IMR-90 (cell line): ENCODE results near the gene TRAPPC10. TPM values are rescaled to one million over a fixed set of nuclear protein-coding genes. Genes with fewer than 3 reads are reported as not detected.

Experiments
- ATAC-seq: fragments of 200-7000 bp; cut with Tn5 transposase; 2 replicates; pipeline ENCODE4 v1.9.1; 2020; ENCODE audit warnings: low read depth, mild to moderate bottlenecking, moderate library complexity
- BruUV-seq: library from RNA; stranded (reverse); fragments of 400-500 nt; replicated peaks from 2 replicates; lab custom pipeline; 2021; lab: Mats Ljungman, UMichigan
- CTCF ChIA-PET: fragments of 300-600 bp; formaldehyde crosslinking; extraction: SDS; loops from one replicate; lab custom pipeline; 2021; ENCODE audit warnings: antibody characterized with exemption; lab: Yijun Ruan, JAX
- POLR2A ChIA-PET: fragments of 300-600 bp; sonication (Branson Sonifier 250); formaldehyde crosslinking; loops from one replicate; lab custom pipeline; 2022; ENCODE audit warnings: antibody characterized with exemption; ENCODE audit not compliant: unreplicated experiment; lab: Charles Lee
- DNase-seq: peaks from one replicate; pipeline ENCODE4 v3.0.0; 2013
- H2AFZ ChIP-seq: replicated peaks from 2 replicates; pipeline ENCODE3; 2013; ENCODE audit warnings: low read length, mild to moderate bottlenecking; ENCODE audit not compliant: poor library complexity
- H2AK5ac ChIP-seq: 2 replicates; pipeline ENCODE4 v1.6.1; 2013; ENCODE audit warnings: low read depth, low read length, inconsistent platforms
- H2AK9ac ChIP-seq: replicated peaks from 2 replicates; pipeline ENCODE3; 2013; ENCODE audit warnings: mild to moderate bottlenecking, low read depth, low read length, moderate library complexity; ENCODE audit not compliant: poor library complexity
- H2BK120ac ChIP-seq: 2 replicates; pipeline ENCODE4 v1.6.1; 2013; ENCODE audit warnings: low read depth, low read length, inconsistent platforms
- H2BK15ac ChIP-seq: 3 replicates; pipeline ENCODE4 v1.6.1; 2013; ENCODE audit warnings: low read depth, low read length, inconsistent platforms
- H2BK20ac ChIP-seq: 2 replicates; pipeline ENCODE4 v1.6.1; 2013; ENCODE audit warnings: low read depth, mild to moderate bottlenecking, inconsistent platforms, low read length, moderate library complexity
- H2BK5ac ChIP-seq: 2 replicates; pipeline ENCODE4 v1.6.1; 2013; ENCODE audit warnings: mild to moderate bottlenecking, low read depth, low read length, inconsistent platforms; ENCODE audit not compliant: poor library complexity, severe bottlenecking
- H3K14ac ChIP-seq: replicated peaks from 2 replicates; pipeline ENCODE4 v1.6.1; 2013; ENCODE audit warnings: low read depth, low read length, inconsistent platforms
- H3K18ac ChIP-seq: 2 replicates; pipeline ENCODE4 v1.6.1; 2013; ENCODE audit warnings: low read depth, low read length, control low read depth
- H3K23ac ChIP-seq: 2 replicates; pipeline ENCODE4 v1.6.1; 2013; ENCODE audit warnings: low read depth, low read length, inconsistent platforms
- H3K27ac ChIP-seq: 2 replicates; pipeline ENCODE4 v1.5.1; 2013; ENCODE audit warnings: mild to moderate bottlenecking, control low read depth, low read length; ENCODE audit not compliant: insufficient read depth
- H3K27me3 ChIP-seq: 2 replicates; pipeline ENCODE4 v1.6.1; 2013; ENCODE audit warnings: low read length; ENCODE audit not compliant: control insufficient read depth, insufficient read depth
- H3K36me3 ChIP-seq: 2 replicates; pipeline ENCODE4 v1.6.1; 2013; ENCODE audit warnings: low read length, mixed read lengths; ENCODE audit not compliant: control insufficient read depth, insufficient read depth
- H3K4ac ChIP-seq: 2 replicates; pipeline ENCODE4 v1.6.1; 2013; ENCODE audit warnings: low read depth, low read length, inconsistent platforms
- H3K4me1 ChIP-seq: 2 replicates; pipeline ENCODE4 v1.6.1; 2013; ENCODE audit warnings: low read length, mixed read lengths; ENCODE audit not compliant: control insufficient read depth, insufficient read depth
- H3K4me2 ChIP-seq: 2 replicates; pipeline ENCODE4 v1.6.1; 2013; ENCODE audit warnings: low read depth, mild to moderate bottlenecking, control low read depth, low read length, moderate library complexity
- H3K4me3 ChIP-seq: 2 replicates; pipeline ENCODE4 v1.5.1; 2013; ENCODE audit warnings: low read depth, mild to moderate bottlenecking, control low read depth, low read length, moderate library complexity; ENCODE audit not compliant: insufficient read depth
- H3K56ac ChIP-seq: 2 replicates; pipeline ENCODE4 v1.6.1; 2013; ENCODE audit warnings: low read length, inconsistent platforms; ENCODE audit not compliant: insufficient read depth; ENCODE audit errors: extremely low read depth
- H3K79me1 ChIP-seq, 2 experiments: 2 replicates each; pipeline ENCODE4 v1.6.1; 2013; ENCODE audit warnings: low read length in 2 of 2, inconsistent platforms in 1 of 2, low read depth in 1 of 2
- H3K9ac ChIP-seq: 2 replicates; pipeline ENCODE4 v1.6.1; 2013; ENCODE audit warnings: low read depth, low read length, control low read depth
- H3K9me1 ChIP-seq: 2 replicates; pipeline ENCODE4 v1.6.1; 2013; ENCODE audit warnings: low read length, inconsistent platforms; ENCODE audit not compliant: insufficient read depth
- H3K9me3 ChIP-seq: 2 replicates; pipeline ENCODE4 v1.6.1; 2013; ENCODE audit warnings: low read length; ENCODE audit not compliant: control insufficient read depth, insufficient read depth
- H4K20me1 ChIP-seq: 2 replicates; pipeline ENCODE4 v1.6.1; 2013; ENCODE audit warnings: low read length, inconsistent platforms; ENCODE audit not compliant: insufficient read depth
- H4K5ac ChIP-seq: 2 replicates; pipeline ENCODE4 v1.6.1; 2013; ENCODE audit warnings: mild to moderate bottlenecking, low read depth, low read length, control low read depth
- H4K8ac ChIP-seq, 2 experiments: 2 replicates each; pipeline ENCODE4 v1.6.1; 2013; ENCODE audit warnings: low read depth in 2 of 2, low read length in 2 of 2, control low read depth in 1 of 2, inconsistent platforms in 1 of 2
- H4K91ac ChIP-seq: 2 replicates; pipeline ENCODE4 v1.6.1; 2013; ENCODE audit warnings: low read depth, low read length, inconsistent platforms; ENCODE audit not compliant: insufficient read depth
- CEBPB ChIP-seq: IDR thresholded peaks from 2 replicates; pipeline ENCODE4 v1.6.1; 2012; ENCODE audit warnings: low read depth, low read length, improper control_type of control experiment
- CHD1 ChIP-seq: IDR thresholded peaks from 2 replicates; pipeline ENCODE4 v1.6.1; 2012; ENCODE audit warnings: low read depth, low read length, improper control_type of control experiment
- FOS ChIP-seq: fragments of 150-350 bp; IDR thresholded peaks from 2 replicates; pipeline ENCODE4 v1.6.1; 2016; ENCODE audit warnings: low read depth, low read length
- MAZ ChIP-seq: IDR thresholded peaks from 2 replicates; pipeline ENCODE4 v1.6.1; 2012; ENCODE audit warnings: low read depth, mild to moderate bottlenecking, low read length, improper control_type of control experiment, moderate library complexity, borderline replicate concordance
- MXI1 ChIP-seq: IDR thresholded peaks from 2 replicates; pipeline ENCODE4 v1.6.1; 2012; ENCODE audit warnings: low read depth, mild to moderate bottlenecking, low read length, moderate library complexity, borderline replicate concordance
- NFE2L2 ChIP-seq: fragments of 150-350 bp; IDR thresholded peaks from 2 replicates; pipeline ENCODE4 v1.6.1; 2016; ENCODE audit warnings: low read depth, mild to moderate bottlenecking, low read length
- POLR2A ChIP-seq: IDR thresholded peaks from 2 replicates; pipeline ENCODE4 v1.6.1; 2012; ENCODE audit warnings: mild to moderate bottlenecking, low read depth, low read length
- RAD21 ChIP-seq: IDR thresholded peaks from 2 replicates; pipeline ENCODE4 v1.6.1; 2012; ENCODE audit warnings: low read length, improper control_type of control experiment
- RFX5 ChIP-seq: IDR thresholded peaks from 2 replicates; pipeline ENCODE4 v1.8.0; 2012; ENCODE audit warnings: low read depth, mild to moderate bottlenecking, low read length, moderate library complexity
- WGBS, 2 experiments: methylation state at CpG; one replicate each; pipeline versions ENCODE4 v1.1.5 to v1.1.7; 2013; ENCODE audit warnings: missing lambda C conversion rate in 2 of 2; ENCODE audit not compliant: insufficient read length in 1 of 2; ENCODE audit errors: extremely low coverage in 2 of 2; 5-methylcytosine and 5-hydroxymethylcytosine counted together
- dilution Hi-C: fragments of 300-500 bp; cut with HindIII; formaldehyde crosslinking; loops from one replicate; pipeline ENCODE4 v1.14.3; 2018; ENCODE audit warnings: low sequenced_read_pairs; ENCODE audit not compliant: unreplicated experiment
- in situ Hi-C: fragments of 300-500 bp; cut with MboI; formaldehyde crosslinking; loops from 3 replicates; pipeline ENCODE4 v1.14.3; 2019; ENCODE audit warnings: low sequenced_read_pairs, inconsistent platforms, mixed read lengths
- intact Hi-C: fragments of 100-400 bp; cut with micrococcal nuclease; formaldehyde crosslinking; loops from 2 replicates; pipeline ENCODE4 v1.10.0; 2022
- polyA plus RNA-seq, 3 experiments: library from polyadenylated mRNA; depleted of rRNA; stranded (reverse); fragments of >200 nt; gene quantifications; 2 replicates each; pipeline ENCODE4 v1.2.3, GENCODE V29; 2012; ENCODE audit warnings: low replicate concordance in 1 of 3
- total RNA-seq: library from RNA; depleted of rRNA; stranded (reverse); fragments of >200 nt; gene quantifications from 2 replicates; pipeline ENCODE4 v1.2.3, GENCODE V29; 2012

The TRAPPC10 gene
- total and polyA plus RNA-seq, 2 of the 4 experiments (the other 2 are of a cell fraction) = 17.8 to 18.1 TPM

GRCh38 chr21:44057960-44058651 lies 46.0 kb downstream of the TRAPPC10 start:
- Histone ChIP-seq H3K79me1 (peaks cover 48 to 56% of the 10 kb centered on the region in 2 experiments), H2BK15ac (no peak overlapping the region), H4K20me1 (peaks cover 17% of the 10 kb centered on the region), H3K56ac (no peak overlapping the region), H2BK5ac (no peak overlapping the region), H3K4me1 (peaks cover 5% of the 10 kb centered on the region), H3K4me3 (no peak overlapping the region), H2AFZ (no peak overlapping the region), H3K27me3 (no peaks in the 10 kb centered on the region), H2AK5ac (no peak overlapping the region), H3K14ac (no peak overlapping the region), H3K18ac (no peak overlapping the region), H3K27ac (no peak overlapping the region), H3K23ac (no peak overlapping the region; the same call in 1 of the 2 replicates), H4K8ac (no peak overlapping the region), H3K36me3 (peaks cover 37% of the 10 kb centered on the region), H2AK9ac (peak overlapping the region; percentile 68), H3K4ac (no peak overlapping the region), H4K91ac (no peak overlapping the region), H3K9me3 (no peaks in the 10 kb centered on the region), H4K5ac (no peak overlapping the region), H2BK120ac (no peak overlapping the region), H3K9ac (no peak overlapping the region), H3K9me1 (peaks cover 12% of the 10 kb centered on the region), H3K4me2 (no peak overlapping the region), H2BK20ac (no peak overlapping the region)
- no TSS peak for BruUV-seq
- in situ Hi-C loops (no loop called here), intact Hi-C loops (no loop called here), dilution Hi-C loops (no loop called here)
- 96% methylated on average over 7 of the region's 15 CpGs; no CpG with 5 or more reads in 1 of the 2 experiments for WGBS, 2 experiments
- TF ChIP-seq RFX5 (no peak), CEBPB (no peak), NFE2L2 (no peak), POLR2A (no peak), FOS (no peak), CHD1 (no peak), MAZ (no peak), MXI1 (no peak), RAD21 (no peak)
- ATAC-seq (no peak), DNase-seq (peak; percentile 46)
- POLR2A ChIA-PET = no interaction called here
- CTCF ChIA-PET = no interaction called here
